GM19043 (cell line): ENCODE data around the gene C13orf46.

Experiments
- ATAC-seq: cut with Tn5 transposase; IDR thresholded peaks from one replicate; pipeline ENCODE4 v1.9.1; 2021; ENCODE audit warnings: low read depth; ENCODE audit not compliant: unreplicated experiment

C13orf46 gene

GRCh38 chr13:113927661-113928581, 46.0 kb downstream of the C13orf46 start:
- ATAC-seq, result no peak

GRCh38 chr13:113926951-113927660, 46.8 kb downstream of the C13orf46 start:
- ATAC-seq, result no peak

- ATAC-seq, result no peak
These were observed 47.5 kb downstream of the C13orf46 start for GRCh38 chr13:113926301-113926761.

GRCh38 chr13:113924184-113924901, 49.5 kb downstream of the C13orf46 start:
- ATAC-seq, result no peak

GRCh38 chr13:113923376-113924063, 50.4 kb downstream of the C13orf46 start:
- no peak for ATAC-seq

GRCh38 chr13:113922412-113923118, 51.3 kb downstream of the C13orf46 start:
- no peak for ATAC-seq

- no peak for ATAC-seq
These were observed 52.1 kb downstream of the C13orf46 start for GRCh38 chr13:113921763-113922162.

GRCh38 chr13:113920606-113921286, 53.1 kb downstream of the C13orf46 start:
- ATAC-seq, result no peak

- no peak for ATAC-seq
These were observed 53.9 kb downstream of the C13orf46 start for GRCh38 chr13:113919761-113920559.

- ATAC-seq, result no peak
These were observed 54.7 kb downstream of the C13orf46 start for GRCh38 chr13:113918981-113919701.

- ATAC-seq, result no peak
These were observed 55.3 kb downstream of the C13orf46 start for GRCh38 chr13:113918580-113918979.

GRCh38 chr13:113917594-113918371, 56.1 kb downstream of the C13orf46 start:
- ATAC-seq, result no peak

GRCh38 chr13:113917096-113917495, 56.8 kb downstream of the C13orf46 start:
- ATAC-seq, result no peak

- ATAC-seq, result no peak
These were observed 57.5 kb downstream of the C13orf46 start for GRCh38 chr13:113916330-113916815.

- no peak for ATAC-seq
These were observed 58.0 kb downstream of the C13orf46 start for GRCh38 chr13:113915786-113916329.

GRCh38 chr13:113915012-113915763, 58.7 kb downstream of the C13orf46 start:
- no peak for ATAC-seq
